ENCODE measurements around the gene ZNF800. TPM values are rescaled to one million over a fixed set of nuclear protein-coding genes. Genes with fewer than 3 reads are reported as not detected.

The ZNF800 gene
- total RNA-seq, 1 donor from 2014 or later, result 14.6 TPM

DNA sequence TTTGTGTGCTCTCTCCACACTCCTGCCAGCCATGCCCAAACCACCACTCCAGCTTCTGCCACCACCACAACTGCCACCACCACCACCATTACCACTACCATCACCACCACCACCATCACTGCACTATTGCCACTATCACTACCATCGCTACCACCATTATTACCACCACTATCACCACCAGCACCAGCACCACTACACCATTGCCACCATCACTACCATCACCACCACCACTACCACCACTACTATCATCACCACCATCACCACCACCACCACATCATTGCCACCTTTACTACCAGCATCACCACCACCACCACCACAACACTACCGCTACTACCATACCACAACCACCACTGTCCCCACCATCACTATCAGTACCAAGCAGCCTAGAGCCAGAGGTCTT lies 26.0 kb upstream of the ZNF800 start:
- no peak for DNase-seq (ENCODE audit: low read depth)
- H3K4me3 ChIP-seq (ENCODE audit: low read depth, low read length), result no peak overlapping the region
- TF ChIP-seq, protein P1, sequence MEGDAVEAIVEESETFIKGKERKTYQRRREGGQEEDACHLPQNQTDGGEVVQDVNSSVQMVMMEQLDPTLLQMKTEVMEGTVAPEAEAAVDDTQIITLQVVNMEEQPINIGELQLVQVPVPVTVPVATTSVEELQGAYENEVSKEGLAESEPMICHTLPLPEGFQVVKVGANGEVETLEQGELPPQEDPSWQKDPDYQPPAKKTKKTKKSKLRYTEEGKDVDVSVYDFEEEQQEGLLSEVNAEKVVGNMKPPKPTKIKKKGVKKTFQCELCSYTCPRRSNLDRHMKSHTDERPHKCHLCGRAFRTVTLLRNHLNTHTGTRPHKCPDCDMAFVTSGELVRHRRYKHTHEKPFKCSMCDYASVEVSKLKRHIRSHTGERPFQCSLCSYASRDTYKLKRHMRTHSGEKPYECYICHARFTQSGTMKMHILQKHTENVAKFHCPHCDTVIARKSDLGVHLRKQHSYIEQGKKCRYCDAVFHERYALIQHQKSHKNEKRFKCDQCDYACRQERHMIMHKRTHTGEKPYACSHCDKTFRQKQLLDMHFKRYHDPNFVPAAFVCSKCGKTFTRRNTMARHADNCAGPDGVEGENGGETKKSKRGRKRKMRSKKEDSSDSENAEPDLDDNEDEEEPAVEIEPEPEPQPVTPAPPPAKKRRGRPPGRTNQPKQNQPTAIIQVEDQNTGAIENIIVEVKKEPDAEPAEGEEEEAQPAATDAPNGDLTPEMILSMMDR (conservative IDR thresholded peaks at IDR 0.05; ENCODE audit: low read depth, low read length), result no peak

DNA sequence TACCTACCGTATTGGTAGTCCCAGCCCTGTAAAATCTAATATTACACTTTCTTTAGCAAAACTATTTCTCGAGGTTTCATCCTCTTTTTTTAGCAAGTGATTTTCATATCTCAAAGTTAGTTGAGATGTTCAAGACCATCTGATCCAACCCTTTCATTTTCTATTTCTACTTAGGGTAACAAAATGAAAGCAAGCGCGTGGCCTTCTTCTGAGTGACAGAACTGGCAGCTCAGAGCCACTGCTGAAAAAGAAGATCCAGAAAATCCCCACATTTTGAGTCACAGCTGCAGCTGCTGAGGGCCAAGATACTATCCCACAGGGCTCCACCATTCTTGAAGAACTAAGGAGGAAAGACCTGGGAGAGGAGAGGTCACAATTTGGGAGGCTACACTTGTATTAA lies 24.8 kb upstream of the ZNF800 start:
- no peak overlapping the region for H3K4me3 ChIP-seq (ENCODE audit: low read depth, low read length)
- DNase-seq (ENCODE audit: low read depth), result no peak
- TF ChIP-seq, protein P1 (conservative IDR thresholded peaks at IDR 0.05; ENCODE audit: low read depth, low read length), result no peak

DNA sequence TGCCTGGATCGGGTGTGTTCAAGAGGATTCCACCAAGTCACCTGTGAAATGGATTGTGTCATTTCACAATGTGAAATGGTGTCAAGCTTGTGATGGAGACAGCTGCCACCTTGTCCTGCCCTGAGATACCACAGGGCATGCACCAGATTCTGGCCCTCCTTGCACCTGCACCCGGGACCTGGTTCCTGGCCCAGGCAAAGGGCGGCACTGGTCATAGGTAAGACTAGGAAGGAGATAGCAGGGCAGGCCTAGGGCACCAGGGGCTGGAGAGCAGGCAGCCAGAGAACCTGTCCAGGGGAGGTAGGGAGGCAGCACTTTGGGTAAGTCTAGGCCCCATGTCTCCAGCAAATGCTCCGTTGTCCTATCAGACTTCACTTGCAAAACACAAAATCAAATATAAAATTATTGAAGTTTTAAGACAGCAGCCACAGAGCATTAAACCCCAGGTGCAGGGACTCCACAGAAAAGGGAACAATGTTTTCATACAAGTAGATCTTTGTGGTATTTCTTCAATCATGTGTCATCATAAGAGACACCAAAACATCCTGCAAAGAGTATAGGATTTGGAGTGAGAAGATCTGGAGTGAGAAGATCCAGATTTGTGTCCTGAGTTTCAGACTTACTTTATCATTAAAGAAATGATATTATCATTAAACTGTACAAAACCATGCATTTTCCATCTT lies 22.7 kb upstream of the ZNF800 start:
- H3K4me3 ChIP-seq (ENCODE audit: low read depth, low read length), result no peak overlapping the region
- DNase-seq (ENCODE audit: low read depth), result no peak
- TF ChIP-seq, protein P1 (conservative IDR thresholded peaks at IDR 0.05; ENCODE audit: low read depth, low read length), result no peak

DNA sequence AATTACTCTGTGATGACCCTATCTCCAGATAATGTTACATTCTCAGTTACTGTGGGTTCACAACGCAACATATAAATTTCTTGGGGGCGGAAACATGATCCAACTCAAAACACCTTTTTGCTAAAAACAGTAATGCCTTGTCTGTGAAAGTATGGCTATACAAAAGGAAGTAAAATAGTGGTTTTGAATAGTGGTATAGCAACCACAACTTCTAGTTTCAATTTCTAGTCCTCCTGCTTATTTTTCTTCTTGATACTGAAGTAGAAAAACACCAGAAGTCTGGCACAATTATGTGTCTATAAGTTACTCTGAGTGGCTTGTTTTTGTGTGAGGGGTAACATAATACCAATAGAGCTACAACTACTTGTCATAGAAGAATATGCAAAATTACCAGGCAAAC lies 21.5 kb upstream of the ZNF800 start:
- no peak overlapping the region for H3K4me3 ChIP-seq (ENCODE audit: low read depth, low read length)
- DNase-seq (ENCODE audit: low read depth), result no peak
- TF ChIP-seq, protein P1 (conservative IDR thresholded peaks at IDR 0.05; ENCODE audit: low read depth, low read length), result no peak

DNA sequence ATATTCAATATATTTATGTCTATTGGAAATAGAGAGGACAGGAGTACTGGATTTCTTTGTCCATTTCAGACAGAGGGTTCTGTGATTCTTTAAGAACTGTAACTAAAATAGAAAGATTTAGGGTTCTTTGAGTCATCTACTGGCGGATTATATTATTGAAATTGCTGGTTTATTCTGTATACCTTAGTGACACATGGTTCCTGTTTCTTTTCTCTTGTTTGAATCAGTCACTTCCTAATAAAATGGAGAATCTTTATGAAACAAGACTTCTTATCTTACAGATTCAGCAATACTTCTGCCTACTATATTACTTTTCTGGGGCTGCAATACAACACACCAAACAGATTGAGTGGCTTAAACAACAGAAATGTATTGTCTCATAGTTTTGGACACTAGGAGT lies 20.8 kb upstream of the ZNF800 start:
- TF ChIP-seq, protein P1 (conservative IDR thresholded peaks at IDR 0.05; ENCODE audit: low read depth, low read length), result no peak

DNA sequence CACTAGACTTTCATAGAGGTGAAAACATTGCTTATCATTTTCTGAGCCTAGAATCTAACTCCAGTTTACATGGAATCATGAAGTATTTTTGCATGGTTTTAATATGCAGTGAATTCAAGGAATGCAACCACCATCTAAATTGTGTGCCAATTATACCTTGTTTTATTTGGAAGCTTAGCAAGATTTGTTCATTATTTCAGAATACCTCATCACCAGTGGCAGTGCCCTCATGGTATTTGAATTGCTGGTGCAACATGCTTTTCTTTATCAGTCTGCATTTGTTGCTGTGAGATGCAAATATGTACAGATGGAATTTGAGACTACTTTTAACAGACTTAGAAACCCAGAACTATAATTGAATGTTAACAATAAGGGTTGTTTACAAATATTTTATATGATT lies 18.7 kb upstream of the ZNF800 start:
- no peak overlapping the region for H3K4me3 ChIP-seq (ENCODE audit: low read depth, low read length)
- TF ChIP-seq, protein P1 (conservative IDR thresholded peaks at IDR 0.05; ENCODE audit: low read depth, low read length), result no peak
- no peak for DNase-seq (ENCODE audit: low read depth)

More for the DNA sequence above, 20.8 kb upstream of the ZNF800 start:
- no peak for DNase-seq (ENCODE audit: low read depth)
- no peak overlapping the region for H3K4me3 ChIP-seq (ENCODE audit: low read depth, low read length)

DNA sequence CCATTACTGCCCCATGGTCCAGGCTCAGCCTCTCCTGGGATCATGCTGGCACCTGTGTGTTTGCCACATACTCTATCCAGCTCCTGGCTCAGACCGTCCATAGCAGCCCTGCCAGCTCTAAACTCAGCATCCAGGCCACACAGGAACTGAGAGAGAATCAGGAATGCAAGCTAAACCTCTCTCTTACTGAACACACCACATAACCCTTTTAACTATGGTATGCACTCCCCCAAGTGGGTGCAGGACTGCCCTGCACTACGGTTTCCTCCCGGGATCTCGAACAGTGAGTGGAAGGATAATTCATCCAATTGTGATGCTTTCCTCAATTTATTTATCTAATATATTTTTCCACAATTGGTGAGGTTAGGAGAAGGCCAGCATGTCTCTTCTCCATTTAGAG lies 17.1 kb upstream of the ZNF800 start:
- DNase-seq (ENCODE audit: low read depth), result no peak
- TF ChIP-seq, protein P1 (conservative IDR thresholded peaks at IDR 0.05; ENCODE audit: low read depth, low read length), result no peak

More for the DNA sequence above, 17.1 kb upstream of the ZNF800 start:
- H3K4me3 ChIP-seq (ENCODE audit: low read depth, low read length), result no peak overlapping the region
